Thyroid gland (tissue), 4 donors: Measurements from ENCODE around the gene POLL. TPM values are rescaled to one million over a fixed set of nuclear protein-coding genes. Genes with fewer than 3 reads are reported as not detected.
A peak's percentile ranks its signal among the peaks of the same experiment; 100 is the strongest.
"Not testable (repeated sequence)": the region's sequence is repeated elsewhere in the genome, so short reads cannot be mapped to it uniquely, and the experiment has no call there.

Experiments used
- DNase-seq, 2 donors: peaks; one replicate each; pipeline ENCODE4 v3.0.0-alpha.2; 2019
- H3K27ac ChIP-seq, 3 donors: fragments of 200-600 bp; sonication (generic); 1 replicate in 2 of 3; 2 replicates in 1 of 3; pipeline ENCODE4 v1.5.1; 2016 to 2019; ENCODE audit warnings: mild to moderate bottlenecking in 1 of 3, moderate library complexity in 1 of 3
- H3K27me3 ChIP-seq: fragments of 200-600 bp; sonication (generic); one replicate; pipeline ENCODE4 v1.5.1; 2019
- H3K36me3 ChIP-seq, 2 donors: fragments of 200-600 bp; sonication (generic); one replicate each; pipeline ENCODE4 v1.5.1; 2016 to 2019
- H3K4me1 ChIP-seq, 2 donors: fragments of 200-600 bp; sonication (generic); one replicate each; pipeline ENCODE4 v1.5.1; 2017 to 2019
- H3K4me3 ChIP-seq, 3 donors: fragments of 200-600 bp; sonication (generic); replicated peaks in 1 of 3; 1 replicate in 2 of 3; 2 replicates in 1 of 3; pipeline ENCODE4 v1.5.1; 2016; ENCODE audit warnings: mild to moderate bottlenecking in 1 of 3
- H3K9me3 ChIP-seq: fragments of 200-600 bp; sonication (generic); one replicate; pipeline ENCODE4 v1.5.1; 2017
- CTCF ChIP-seq, 6 experiments: fragments of 200-600 bp in 3 of 6; fragments of 450-650 bp in 3 of 6; sonication (generic) in 3 of 6; IDR thresholded peaks; one replicate each; pipeline ENCODE4 v1.5.1; 2016 to 2019; ENCODE audit warnings: antibody characterized with exemption in 6 of 6, mild to moderate bottlenecking in 2 of 6, inconsistent platforms in 1 of 6, moderate library complexity in 1 of 6
- POLR2A ChIP-seq, 2 donors: fragments of 450-650 bp; IDR thresholded peaks; one replicate each; pipeline ENCODE4 v1.6.1; 2017; ENCODE audit warnings: antibody characterized with exemption in 2 of 2, mild to moderate bottlenecking in 2 of 2, moderate library complexity in 1 of 2
- WGBS, 2 donors: methylation state at CpG; one replicate each; pipeline ENCODE4 v1.1.5; 2017; 5-methylcytosine and 5-hydroxymethylcytosine counted together
- intact Hi-C: fragments of 100-400 bp; cut with DNase I; formaldehyde crosslinking; loops from one replicate; pipeline ENCODE4 v1.15.1; 2023
- total RNA-seq, 4 donors: library from RNA; depleted of rRNA; stranded (reverse); fragments of >200 nt; gene quantifications; one replicate each; pipeline ENCODE4 v1.2.3, GENCODE V29; 2016

Gene POLL
- total RNA-seq, 4 donors from 2014 or later, result 26.2 to 34.9 (median 33.1) TPM

- TF ChIP-seq POLR2A (IDR thresholded peaks at IDR 0.05), result no peak
- no peak for TF ChIP-seq CTCF (IDR thresholded peaks at IDR 0.05)
These were observed 9.2 kb upstream of the POLL start for GRCh38 chr10:101597091-101597900.

GRCh38 chr10:101595591-101596433, 7.8 kb upstream of the POLL start:
- no peak for DNase-seq
- TF ChIP-seq CTCF (IDR thresholded peaks at IDR 0.05), result no peak
- no peak for TF ChIP-seq POLR2A (IDR thresholded peaks at IDR 0.05)
- intact Hi-C loops, result no loop called here
- Histone ChIP-seq H3K4me1 (no peaks in the 10 kb centered on the region), H3K36me3 (no peaks in the 10 kb centered on the region), H3K27ac (no peak overlapping the region), H3K27me3 (no peaks in the 10 kb centered on the region), H3K4me3 (no peak overlapping the region), H3K9me3 (no peaks in the 10 kb centered on the region)
- WGBS, 2 donors, result 91 to 92% methylated on average over 13 of the region's 13 CpGs

More at GRCh38 chr10:101597091-101597900, 9.2 kb upstream of the POLL start:
- Histone ChIP-seq H3K9me3 (no peaks in the 10 kb centered on the region), H3K27me3 (no peaks in the 10 kb centered on the region), H3K36me3 (no peaks in the 10 kb centered on the region), H3K27ac (no peak overlapping the region), H3K4me3 (no peak overlapping the region), H3K4me1 (peaks cover 0 to 7% of the 10 kb centered on the region in 2 donors)
- intact Hi-C loops, result no loop called here
- DNase-seq, result no peak
- 73 to 81% methylated on average over 14 of the region's 14 CpGs for WGBS, 2 donors

DNA sequence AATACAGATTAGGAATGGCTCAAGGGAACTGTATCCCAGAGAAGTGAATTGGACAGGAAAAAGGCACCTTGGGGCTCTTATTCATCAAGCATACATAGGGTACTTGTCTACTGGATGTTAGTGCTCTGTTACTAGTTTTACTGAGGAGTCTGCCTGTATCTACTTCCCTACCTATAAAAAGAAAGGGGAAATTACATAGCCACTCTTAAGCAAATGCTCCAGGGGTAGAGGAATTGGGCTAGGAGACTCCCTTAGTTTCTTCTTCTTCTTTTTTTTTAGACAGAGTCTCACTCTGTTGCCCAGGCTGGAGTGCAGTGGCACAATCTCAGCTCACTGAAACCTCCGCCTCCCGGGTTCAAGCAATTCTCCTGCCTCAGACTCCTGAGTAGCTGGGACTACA, 5.3 kb upstream of the POLL start:
- H3K4me1 ChIP-seq, H3K4me3 ChIP-seq, H3K36me3 ChIP-seq, H3K27me3 ChIP-seq, DNase-seq, intact Hi-C loops, H3K9me3 ChIP-seq, H3K27ac ChIP-seq: not testable (repeated sequence)
- 65 to 93% methylated on average over 2 of the region's 2 CpGs for WGBS, 2 donors

DNA sequence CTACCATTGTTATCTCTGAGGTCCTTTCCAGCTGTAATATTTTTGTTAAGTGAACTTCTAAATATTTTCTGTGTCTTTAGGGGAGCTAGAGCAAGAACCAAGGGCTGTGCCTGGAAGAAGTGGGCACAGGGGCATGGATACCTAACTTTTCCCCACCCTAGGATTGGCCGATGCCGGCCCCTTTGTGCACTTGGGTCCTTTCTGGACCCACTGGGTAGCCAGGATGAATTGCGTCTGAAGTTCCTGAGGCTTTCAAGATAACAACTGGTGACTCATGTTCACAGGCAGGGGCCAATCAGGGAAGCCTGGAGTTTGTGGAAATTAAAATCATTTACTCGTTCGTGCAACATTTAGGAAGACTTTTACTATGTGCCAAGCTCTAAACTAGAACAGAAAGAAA, 822 bp upstream of the POLL start:
- no peak for TF ChIP-seq CTCF (IDR thresholded peaks at IDR 0.05)
- TF ChIP-seq POLR2A (IDR thresholded peaks at IDR 0.05), result no peak
- DNase-seq, result no peak
- H3K27me3 ChIP-seq, result no peaks in the 10 kb centered on the region
- H3K4me1 ChIP-seq, result peaks cover 16 to 17% of the 10 kb centered on the region in 2 donors
- intact Hi-C loops, result no loop called here
- no peak overlapping the region for H3K27ac ChIP-seq
- no peaks in the 10 kb centered on the region for H3K36me3 ChIP-seq
- H3K4me3 ChIP-seq, result peak overlapping the region in 2 of 3 donors; percentile 56 to 68
- WGBS, 2 donors, result 68 to 72% methylated on average over 5 of the region's 5 CpGs
- H3K9me3 ChIP-seq, result no peaks in the 10 kb centered on the region

DNA sequence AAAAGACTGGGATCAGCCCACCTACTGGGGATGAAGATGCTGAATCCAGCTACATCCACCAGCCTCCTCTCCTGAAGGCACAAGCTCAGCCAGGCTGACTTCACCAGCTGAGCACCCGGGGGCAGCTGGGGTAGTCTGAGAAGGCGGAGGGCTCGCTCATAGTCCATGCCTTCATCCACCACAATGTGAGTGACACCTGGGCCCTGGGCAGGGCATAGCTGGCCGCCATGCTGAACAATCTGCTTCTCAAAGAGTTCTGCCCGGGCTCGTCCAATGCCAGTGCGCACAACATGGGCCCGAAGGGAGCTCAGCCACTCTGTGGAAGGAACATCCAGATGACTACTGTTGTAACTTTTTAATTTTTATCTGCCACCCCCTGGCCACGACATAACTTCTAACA, 2.2 kb downstream of the POLL start:
- WGBS, 2 donors, result 99% methylated on average over 9 of the region's 9 CpGs
- Histone ChIP-seq H3K4me1 (peaks cover 16 to 17% of the 10 kb centered on the region in 2 donors), H3K4me3 (no peak overlapping the region), H3K36me3 (peaks cover 0 to 9% of the 10 kb centered on the region in 2 donors), H3K27ac (no peak overlapping the region), H3K9me3 (no peaks in the 10 kb centered on the region), H3K27me3 (no peaks in the 10 kb centered on the region)
- intact Hi-C loops, result no loop called here
- no peak for TF ChIP-seq CTCF (IDR thresholded peaks at IDR 0.05)
- TF ChIP-seq POLR2A (IDR thresholded peaks at IDR 0.05), result no peak
- no peak for DNase-seq
